ENCODE results near the gene SNED1. TPM values are rescaled to one million over a fixed set of nuclear protein-coding genes. Genes with fewer than 3 reads are reported as not detected.

Gene SNED1
- total and polyA plus RNA-seq, 9 donors = 16.7 to 69.5 (median 38.9) TPM

DNA sequence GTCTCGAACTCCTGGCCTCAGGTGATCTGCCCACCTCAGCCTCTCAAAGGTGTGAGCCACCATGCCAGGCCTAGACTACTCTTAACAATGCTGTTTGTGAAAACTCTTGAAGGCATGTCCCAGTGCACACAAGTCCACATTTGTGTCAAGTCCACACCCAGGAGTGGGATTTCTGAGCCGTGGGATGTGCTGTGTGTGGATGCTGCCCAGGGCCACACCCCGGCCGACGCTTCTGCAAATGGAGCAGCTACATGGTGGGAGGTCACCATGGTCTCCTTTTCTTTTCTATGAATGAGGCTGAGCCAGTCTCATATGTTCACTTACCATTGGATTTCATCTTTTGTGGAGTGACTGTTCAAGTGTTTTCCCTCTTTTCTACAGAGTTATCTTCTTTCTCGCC lies 15.8 kb downstream of the SNED1 start:
- DNase-seq = peak in 1 of 5 donors; percentile 2
- intact Hi-C loops (cut with DNase I) = no loop called here
- H3K36me3 ChIP-seq = no peaks in the 10 kb centered on the region
- no peaks in the 10 kb centered on the region for H3K27me3 ChIP-seq
- WGBS, 3 donors = 95 to 96% (median 96%) methylated on average over 6 of the region's 6 CpGs
- H3K4me1 ChIP-seq (ENCODE audit: insufficient read depth) = peaks cover 15% of the 10 kb centered on the region
- no peak overlapping the region for H3K27ac ChIP-seq
- no peaks in the 10 kb centered on the region for H3K9me3 ChIP-seq
- no peak overlapping the region for H3K4me3 ChIP-seq
- no peak for TF ChIP-seq POLR2A (IDR thresholded peaks at IDR 0.05)
- no peak for TF ChIP-seq CTCF (IDR thresholded peaks at IDR 0.05)
- no peak for TF ChIP-seq EP300 (IDR thresholded peaks at IDR 0.05)

DNA sequence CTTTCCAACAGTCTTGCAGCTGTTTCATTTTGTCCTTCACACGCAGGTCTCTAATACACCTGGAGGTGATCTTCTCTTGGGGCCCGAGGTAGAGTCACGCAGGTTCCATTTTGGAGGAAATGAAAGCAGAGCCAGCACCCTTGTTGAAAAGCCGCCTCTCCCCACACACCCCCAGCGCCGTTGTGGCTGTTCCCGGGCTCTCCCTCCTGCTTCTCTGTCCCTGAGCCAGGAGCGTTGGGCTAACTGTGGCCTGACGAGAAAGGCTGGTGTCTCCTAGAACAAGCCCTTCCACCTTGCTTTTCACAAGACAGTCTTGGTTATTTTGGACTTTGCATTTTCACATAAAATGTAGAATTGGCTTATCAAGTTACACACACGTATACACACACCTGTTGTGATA lies 16.3 kb downstream of the SNED1 start:
- TF ChIP-seq EP300 (IDR thresholded peaks at IDR 0.05) = no peak
- TF ChIP-seq POLR2A (IDR thresholded peaks at IDR 0.05) = no peak
- no peak for TF ChIP-seq CTCF (IDR thresholded peaks at IDR 0.05)
- H3K27ac ChIP-seq = no peak overlapping the region
- peaks cover 10% of the 10 kb centered on the region for H3K4me1 ChIP-seq (ENCODE audit: insufficient read depth)
- H3K27me3 ChIP-seq = no peaks in the 10 kb centered on the region
- no peak overlapping the region for H3K4me3 ChIP-seq
- no peaks in the 10 kb centered on the region for H3K9me3 ChIP-seq
- no peaks in the 10 kb centered on the region for H3K36me3 ChIP-seq
- intact Hi-C loops (cut with DNase I) = no loop called here
- DNase-seq = peak in 3 of 5 donors; percentile 4 to 17 (median 5)
- 91 to 93% (median 93%) methylated on average over 10 of the region's 10 CpGs for WGBS, 3 donors

DNA sequence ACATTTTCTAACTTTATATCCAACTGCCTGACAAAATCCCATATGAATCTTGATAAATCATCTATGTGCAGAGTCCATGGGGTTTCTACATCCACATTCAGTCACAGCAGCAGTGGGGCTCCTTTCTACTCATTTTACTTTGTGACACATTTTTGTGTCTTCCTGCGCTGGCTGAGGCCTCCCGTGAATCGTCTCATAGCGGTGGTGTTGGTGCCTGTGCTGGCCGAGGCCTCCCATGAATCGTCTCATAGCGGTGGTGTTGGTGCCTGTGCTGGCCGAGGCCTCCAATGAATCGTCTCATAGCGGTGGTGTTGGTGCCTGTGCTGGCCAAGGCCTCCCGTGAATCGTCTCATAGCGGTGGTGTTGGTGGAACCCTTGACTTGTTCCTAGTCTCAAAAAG lies 17.0 kb downstream of the SNED1 start:
- TF ChIP-seq CTCF (IDR thresholded peaks at IDR 0.05) (no peak), POLR2A (IDR thresholded peaks at IDR 0.05) (no peak), EP300 (IDR thresholded peaks at IDR 0.05) (no peak)
- peak in 4 of 5 donors; percentile 5 to 21 (median 13) for DNase-seq
- no peaks in the 10 kb centered on the region for H3K36me3 ChIP-seq
- H3K27me3 ChIP-seq = no peaks in the 10 kb centered on the region
- H3K27ac ChIP-seq = no peak overlapping the region
- 93 to 94% (median 94%) methylated on average over 13 of the region's 13 CpGs for WGBS, 3 donors
- intact Hi-C loops (cut with DNase I) = no loop called here
- no peak overlapping the region for H3K4me3 ChIP-seq
- H3K4me1 ChIP-seq (ENCODE audit: insufficient read depth) = peaks cover 8% of the 10 kb centered on the region
- H3K9me3 ChIP-seq = no peaks in the 10 kb centered on the region

GRCh38 chr2:241017228-241017940 lies 19.0 kb downstream of the SNED1 start:
- peak in 3 of 5 donors; percentile 5 to 16 (median 11) for DNase-seq
- H3K27ac ChIP-seq = no peak overlapping the region

More at GRCh38 chr2:241017228-241017940, 19.0 kb downstream of the SNED1 start:
- TF ChIP-seq POLR2A (IDR thresholded peaks at IDR 0.05) (no peak), EP300 (IDR thresholded peaks at IDR 0.05) (no peak), CTCF (IDR thresholded peaks at IDR 0.05) (no peak)
- Histone ChIP-seq H3K27me3 (no peaks in the 10 kb centered on the region), H3K4me1 (ENCODE audit: insufficient read depth) (no peaks in the 10 kb centered on the region), H3K36me3 (no peaks in the 10 kb centered on the region), H3K9me3 (no peaks in the 10 kb centered on the region), H3K4me3 (no peak overlapping the region)
- WGBS, 3 donors = 92 to 93% (median 92%) methylated on average over 13 of the region's 13 CpGs
- intact Hi-C loops (cut with DNase I) = no loop called here
